Ovary (tissue), 9 donors: ENCODE data around the gene ASB13. TPM values are rescaled to one million over a fixed set of nuclear protein-coding genes. Genes with fewer than 3 reads are reported as not detected.
A peak's percentile ranks its signal among the peaks of the same experiment; 100 is the strongest.

Experiments used
- DNase-seq, 5 donors: peaks; one replicate each; pipeline ENCODE4 v3.0.0-alpha.2; 2019 to 2020
- H3K27ac ChIP-seq, 2 donors: fragments of 200-600 bp; one replicate each; pipeline versions ENCODE4 v1.5.1 to v1.8.0; 2019 to 2022
- H3K27me3 ChIP-seq: fragments of 200-600 bp; one replicate; pipeline ENCODE4 v1.8.0; 2022
- H3K36me3 ChIP-seq: fragments of 200-600 bp; sonication (generic); one replicate; pipeline ENCODE4 v1.5.1; 2019
- H3K4me1 ChIP-seq: one replicate; pipeline ENCODE4 v1.8.1; 2013; ENCODE audit warnings: mild to moderate bottlenecking, moderate library complexity; ENCODE audit not compliant: insufficient read depth
- H3K4me3 ChIP-seq: fragments of 200-600 bp; sonication (generic); one replicate; pipeline ENCODE4 v1.5.1; 2017
- H3K9me3 ChIP-seq, 2 donors: fragments of 200-600 bp in 1 of 2; sonication (generic) in 1 of 2; one replicate each; pipeline versions ENCODE4 v1.5.1 to v1.8.1; 2013 to 2019; ENCODE audit warnings: mild to moderate bottlenecking in 1 of 2, moderate library complexity in 1 of 2
- EP300 ChIP-seq: sonication (generic); formaldehyde crosslinking; IDR thresholded peaks from one replicate; pipeline ENCODE4 v1.6.1; 2017; ENCODE audit warnings: antibody characterized with exemption
- POLR2A ChIP-seq: fragments of 450-650 bp; IDR thresholded peaks from one replicate; pipeline ENCODE4 v1.6.1; 2017; ENCODE audit warnings: antibody characterized with exemption, mild to moderate bottlenecking, moderate library complexity
- WGBS, 3 donors: extraction: QIAGEN DNeasy Blood & Tissue Kit in 1 of 3; methylation state at CpG; one replicate each; pipeline versions ENCODE4 v1.1.5 to v1.1.7; 2013 to 2017; 5-methylcytosine and 5-hydroxymethylcytosine counted together
- intact Hi-C, 4 donors: fragments of 100-400 bp; cut with DNase I; formaldehyde crosslinking; loops; one replicate each; pipeline versions ENCODE4 v1.11.0 to v1.15.1; 2022 to 2023
- polyA plus RNA-seq, 2 donors: library from polyadenylated mRNA; stranded (reverse); fragments of 200-250 nt in 1 of 2; fragments of 350-450 nt in 1 of 2; fragmentation: Illumina TruSeq in 1 of 2; extraction: RNeasy Lipid Tissue Mini Kit (QIAGEN cat#74804) in 1 of 2; gene quantifications; one replicate each; pipeline ENCODE4 v1.2.3, GENCODE V29; 2013 to 2014
- total RNA-seq, 7 donors: library from RNA; depleted of rRNA in 2 of 7; stranded (reverse); fragments of >200 nt in 2 of 7; fragmentation: NEBNext Ultra II Directional in 3 of 7; extraction: Animal tissue kit (Norgen Biotek cat#: 25700) in 3 of 7; gene quantifications; one replicate each; pipeline versions ENCODE4 v1.1.0 to v1.2.4, GENCODE V29; 2016 to 2023
- TF ChIP-seq, protein P1 (sequence below), 3 donors: fragments of 450-650 bp in 2 of 3; fragments of 200-600 bp in 1 of 3; IDR thresholded peaks; one replicate each; pipeline versions ENCODE4 v1.5.1 to v1.8.0; 2016 to 2022; ENCODE audit warnings: antibody characterized with exemption in 3 of 3, mild to moderate bottlenecking in 1 of 3
- donor health status: DM: no; HTN: no; CAD: no; lungs with moderate emphysema.
- donor health status: DM: no; HTN: no; CAD: no.
- donor health status: Bipolar disorder and iron deficiency.
- donor health status: DM: yes; HTN: yes; CAD: no.
- donor health status: DM: no; HTN: no; CAD: no.
- donor health status: DM: yes; HTN: yes; CAD: no.

Gene ASB13
- total and polyA plus RNA-seq, 9 donors: 15.0 to 45.6 (median 23.2) TPM

DNA sequence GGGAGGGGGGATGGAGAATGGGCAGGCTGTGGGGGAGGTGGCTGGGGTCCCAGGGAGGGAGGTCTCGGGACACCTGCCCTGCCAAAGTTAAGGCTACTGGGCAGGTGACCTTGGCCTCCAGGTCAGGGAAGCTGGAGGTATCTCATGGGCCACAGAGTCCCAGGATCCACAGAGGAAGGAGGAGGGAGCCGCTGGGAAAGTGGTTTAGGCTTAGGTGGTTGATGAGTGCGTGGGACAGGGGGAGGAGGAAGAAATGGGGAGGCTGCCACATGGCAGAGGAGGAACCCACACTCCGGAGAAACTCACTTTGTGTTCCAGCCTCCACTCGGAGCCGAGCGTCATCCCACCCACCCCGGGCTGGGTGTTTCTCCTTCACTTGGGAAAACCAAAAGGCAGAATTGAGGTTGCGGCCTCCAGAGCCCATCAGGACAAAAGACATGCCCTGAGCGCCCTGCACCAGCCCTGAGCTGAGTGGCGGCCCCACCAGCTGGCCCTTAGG is 46.1 kb downstream of the ASB13 start:
- H3K27me3 ChIP-seq: no peaks in the 10 kb centered on the region
- WGBS, 3 donors: 8 to 21% (median 21%) methylated on average over 11 of the region's 11 CpGs
- intact Hi-C loops: loop anchor here (5.0 to 10.0 kb wide), 4 partner anchors 85 to 178 kb away; no protein-coding TSS in a partner anchor
- TF ChIP-seq POLR2A (no peak), EP300 (no peak)
- TF ChIP-seq, protein P1, sequence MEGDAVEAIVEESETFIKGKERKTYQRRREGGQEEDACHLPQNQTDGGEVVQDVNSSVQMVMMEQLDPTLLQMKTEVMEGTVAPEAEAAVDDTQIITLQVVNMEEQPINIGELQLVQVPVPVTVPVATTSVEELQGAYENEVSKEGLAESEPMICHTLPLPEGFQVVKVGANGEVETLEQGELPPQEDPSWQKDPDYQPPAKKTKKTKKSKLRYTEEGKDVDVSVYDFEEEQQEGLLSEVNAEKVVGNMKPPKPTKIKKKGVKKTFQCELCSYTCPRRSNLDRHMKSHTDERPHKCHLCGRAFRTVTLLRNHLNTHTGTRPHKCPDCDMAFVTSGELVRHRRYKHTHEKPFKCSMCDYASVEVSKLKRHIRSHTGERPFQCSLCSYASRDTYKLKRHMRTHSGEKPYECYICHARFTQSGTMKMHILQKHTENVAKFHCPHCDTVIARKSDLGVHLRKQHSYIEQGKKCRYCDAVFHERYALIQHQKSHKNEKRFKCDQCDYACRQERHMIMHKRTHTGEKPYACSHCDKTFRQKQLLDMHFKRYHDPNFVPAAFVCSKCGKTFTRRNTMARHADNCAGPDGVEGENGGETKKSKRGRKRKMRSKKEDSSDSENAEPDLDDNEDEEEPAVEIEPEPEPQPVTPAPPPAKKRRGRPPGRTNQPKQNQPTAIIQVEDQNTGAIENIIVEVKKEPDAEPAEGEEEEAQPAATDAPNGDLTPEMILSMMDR (IDR thresholded peaks at IDR 0.05): no peak
- H3K27ac ChIP-seq: peak overlapping the region; percentile 35 to 82
- no peak overlapping the region for H3K4me3 ChIP-seq
- peak; percentile 45 to 79 (median 67) for DNase-seq
- peaks cover 32% of the 10 kb centered on the region for H3K4me1 ChIP-seq
- H3K36me3 ChIP-seq: no peaks in the 10 kb centered on the region
- no peaks in the 10 kb centered on the region for H3K9me3 ChIP-seq

DNA sequence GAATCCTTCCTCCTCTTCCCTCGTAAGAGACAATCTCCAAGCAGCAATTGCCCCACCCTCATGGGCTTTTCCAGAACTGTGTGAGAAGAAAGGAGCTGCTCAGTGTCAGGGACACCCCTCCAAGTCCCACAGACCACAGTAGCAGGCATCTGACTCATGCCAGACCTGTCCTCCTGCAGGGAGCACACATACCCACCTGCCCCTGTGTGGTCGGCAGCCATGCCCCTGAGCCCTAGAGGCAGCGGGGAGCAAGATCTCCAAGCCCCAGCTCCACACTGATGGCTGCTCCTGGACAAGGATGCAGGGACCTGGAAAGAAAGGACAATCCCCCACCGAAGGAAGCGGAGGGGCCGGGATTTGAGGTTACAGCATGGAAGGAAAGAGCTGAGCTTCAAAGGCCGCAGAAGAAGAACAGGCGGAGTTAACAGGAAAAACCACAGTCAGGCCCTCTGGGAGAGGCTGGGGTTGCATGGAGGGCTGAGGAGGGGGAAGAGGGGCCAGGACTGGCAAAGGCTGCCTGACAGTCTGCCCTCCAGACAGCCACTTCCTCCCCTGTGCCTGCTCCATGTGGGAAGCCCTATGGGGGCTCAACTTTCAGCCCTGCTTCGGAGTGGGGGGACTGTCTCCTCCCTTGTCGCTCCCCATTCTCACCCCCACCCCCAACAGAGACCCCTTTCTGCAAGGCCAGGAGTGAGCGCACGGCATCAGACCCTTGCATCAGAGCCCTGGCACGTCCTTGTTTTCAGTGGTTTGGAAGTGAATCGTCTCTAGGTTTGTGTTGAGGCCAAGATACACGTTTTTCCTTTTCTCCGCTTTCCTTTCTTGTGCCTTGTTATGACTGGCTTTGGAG is 46.8 kb downstream of the ASB13 start:
- H3K27me3 ChIP-seq: no peaks in the 10 kb centered on the region
- no peaks in the 10 kb centered on the region for H3K9me3 ChIP-seq
- no peak overlapping the region for H3K4me3 ChIP-seq
- 20 to 32% (median 28%) methylated on average over 16 of the region's 16 CpGs for WGBS, 3 donors
- DNase-seq: peak in 2 of 5 donors; percentile 26 to 45
- intact Hi-C loops: loop anchor here (5.0 to 10.0 kb wide), 5 partner anchors 85 to 177 kb away; no protein-coding TSS in a partner anchor
- peaks cover 32% of the 10 kb centered on the region for H3K4me1 ChIP-seq
- TF ChIP-seq POLR2A (no peak), EP300 (no peak)
- TF ChIP-seq, protein P1 (IDR thresholded peaks at IDR 0.05): no peak
- no peaks in the 10 kb centered on the region for H3K36me3 ChIP-seq
- peak overlapping the region; percentile 35 to 82 for H3K27ac ChIP-seq

DNA sequence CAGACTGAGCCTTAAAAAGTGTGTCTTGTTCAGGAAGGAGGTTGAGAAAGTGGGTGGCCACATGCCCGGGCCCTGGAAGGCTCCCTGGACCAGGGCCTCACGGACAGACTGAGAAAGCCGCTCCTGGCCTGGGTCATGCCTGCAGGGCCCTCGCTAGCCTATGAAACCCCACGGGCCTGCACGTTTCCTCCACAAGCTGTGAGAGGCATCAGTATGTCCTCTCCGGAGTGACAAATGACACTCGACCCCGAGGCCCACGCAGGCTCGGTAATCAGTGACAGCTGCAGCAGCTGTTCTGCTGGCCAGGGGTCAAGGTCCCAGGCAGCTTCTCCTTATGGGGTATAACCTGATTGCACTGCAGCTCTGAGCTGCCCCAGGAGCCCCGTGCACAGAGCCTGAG is 47.6 kb downstream of the ASB13 start:
- Histone ChIP-seq H3K27me3 (no peaks in the 10 kb centered on the region), H3K36me3 (no peaks in the 10 kb centered on the region), H3K4me3 (no peak overlapping the region), H3K27ac (peak overlapping the region in 1 of 2 donors; percentile 82), H3K9me3 (no peaks in the 10 kb centered on the region), H3K4me1 (peaks cover 36% of the 10 kb centered on the region)
- 26 to 37% (median 30%) methylated on average over 12 of the region's 12 CpGs for WGBS, 3 donors
- intact Hi-C loops: loop anchor here in 1 of 4 donors (5.0 kb wide), 1 partner anchor 157 kb away; no protein-coding TSS in a partner anchor
- no peak for TF ChIP-seq POLR2A
- TF ChIP-seq, protein P1 (IDR thresholded peaks at IDR 0.05): no peak
- no peak for TF ChIP-seq EP300
- DNase-seq: peak in 4 of 5 donors; percentile 39 to 65 (median 52)

DNA sequence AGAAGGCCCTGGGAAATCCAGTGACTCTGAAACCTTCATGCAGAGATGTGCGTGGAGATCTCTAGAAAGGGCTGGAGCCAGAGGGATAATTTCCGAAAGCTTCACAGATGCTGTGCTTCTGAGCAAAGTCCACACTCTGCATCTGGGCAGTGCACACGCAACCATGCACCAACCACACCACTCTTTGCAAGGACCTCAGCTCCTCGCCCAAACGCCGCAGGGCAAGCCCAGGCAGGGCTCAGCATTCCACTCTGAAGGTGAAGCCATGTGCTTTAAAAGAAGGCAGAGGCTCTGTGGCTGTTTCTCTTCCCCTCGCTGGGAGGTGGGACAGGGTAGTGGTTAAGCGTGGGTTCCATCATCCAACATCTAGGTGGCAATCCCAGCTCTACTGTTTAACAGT is 48.4 kb downstream of the ASB13 start:
- Histone ChIP-seq H3K27me3 (no peaks in the 10 kb centered on the region), H3K4me1 (peaks cover 38% of the 10 kb centered on the region), H3K27ac (peak overlapping the region in 1 of 2 donors; percentile 82), H3K9me3 (no peaks in the 10 kb centered on the region), H3K4me3 (no peak overlapping the region), H3K36me3 (no peaks in the 10 kb centered on the region)
- DNase-seq: no peak
- TF ChIP-seq EP300: no peak
- TF ChIP-seq, protein P1 (IDR thresholded peaks at IDR 0.05): no peak
- TF ChIP-seq POLR2A: no peak
- intact Hi-C loops: loop anchor here in 1 of 4 donors (5.0 kb wide), 1 partner anchor 156 kb away; no protein-coding TSS in a partner anchor
- 83 to 89% (median 85%) methylated on average over 8 of the region's 8 CpGs for WGBS, 3 donors
